Activated effector memory CD4-positive, alpha-beta T cell treated with anti-CD3 and anti-CD28 coated beads, Interleukin-2, amount 50 U/mL, for 16 hours (primary cell): Measurements from ENCODE around the gene PLIN5.
"Not testable (repeated sequence)": the region's sequence is repeated elsewhere in the genome, so short reads cannot be mapped to it uniquely, and the experiment has no call there.

ENCODE experiments used
- DNase-seq: peaks from one replicate; pipeline ENCODE4 v3.0.0-alpha.2; 2020

PLIN5 gene

DNA sequence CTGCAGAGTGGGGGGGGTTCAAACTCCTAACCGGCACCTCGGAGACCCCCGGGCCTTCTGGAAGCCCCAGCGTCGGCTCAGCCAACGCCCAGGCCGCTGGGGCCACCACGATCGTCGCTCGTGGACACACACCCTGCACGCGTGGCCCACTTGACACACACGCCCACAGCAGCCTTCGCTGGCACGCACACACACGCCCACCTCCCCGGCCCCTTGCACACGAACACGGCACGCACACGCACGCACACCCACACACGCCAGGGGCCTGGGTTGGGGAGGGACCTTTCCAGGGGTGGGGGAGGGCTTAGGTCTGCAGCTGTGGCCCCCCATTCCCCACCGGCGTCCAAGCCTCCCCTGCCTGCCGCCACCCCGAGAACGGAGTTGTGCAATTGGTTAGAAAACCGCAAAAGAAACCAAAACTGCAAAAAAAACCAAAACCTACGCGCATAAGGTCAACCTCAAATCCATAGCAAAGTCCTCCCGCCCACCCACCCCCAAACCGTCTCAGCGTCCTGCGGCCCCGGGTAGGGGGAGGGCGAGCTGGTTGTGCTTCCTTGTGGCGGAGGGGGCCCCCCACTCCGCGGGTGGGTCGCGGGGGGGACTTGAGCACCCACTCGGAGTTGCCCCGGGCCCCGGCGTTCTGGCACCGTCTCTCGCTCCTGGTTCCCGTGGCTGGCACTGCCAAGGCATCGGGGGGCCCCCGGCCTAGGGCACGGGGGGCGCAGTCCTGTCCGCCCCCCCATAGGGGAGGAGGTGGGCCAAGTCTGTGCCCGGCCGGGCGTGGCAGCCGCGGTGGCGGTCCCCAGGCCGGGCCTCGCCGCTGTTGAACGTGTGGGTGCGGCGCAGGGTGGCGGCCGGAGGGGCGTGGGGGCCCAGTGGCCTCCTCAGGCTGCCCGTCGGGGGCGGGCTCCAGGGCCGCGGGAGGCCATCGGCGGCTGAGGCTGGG lies 8.1 kb upstream of the PLIN5 start:
- DNase-seq: no peak

- not testable (repeated sequence) for DNase-seq
Observed at GRCh38 chr19:4541806-4542145, 6.8 kb upstream of the PLIN5 start.

GRCh38 chr19:4541114-4541805 lies 6.2 kb upstream of the PLIN5 start:
- DNase-seq: no peak

DNA sequence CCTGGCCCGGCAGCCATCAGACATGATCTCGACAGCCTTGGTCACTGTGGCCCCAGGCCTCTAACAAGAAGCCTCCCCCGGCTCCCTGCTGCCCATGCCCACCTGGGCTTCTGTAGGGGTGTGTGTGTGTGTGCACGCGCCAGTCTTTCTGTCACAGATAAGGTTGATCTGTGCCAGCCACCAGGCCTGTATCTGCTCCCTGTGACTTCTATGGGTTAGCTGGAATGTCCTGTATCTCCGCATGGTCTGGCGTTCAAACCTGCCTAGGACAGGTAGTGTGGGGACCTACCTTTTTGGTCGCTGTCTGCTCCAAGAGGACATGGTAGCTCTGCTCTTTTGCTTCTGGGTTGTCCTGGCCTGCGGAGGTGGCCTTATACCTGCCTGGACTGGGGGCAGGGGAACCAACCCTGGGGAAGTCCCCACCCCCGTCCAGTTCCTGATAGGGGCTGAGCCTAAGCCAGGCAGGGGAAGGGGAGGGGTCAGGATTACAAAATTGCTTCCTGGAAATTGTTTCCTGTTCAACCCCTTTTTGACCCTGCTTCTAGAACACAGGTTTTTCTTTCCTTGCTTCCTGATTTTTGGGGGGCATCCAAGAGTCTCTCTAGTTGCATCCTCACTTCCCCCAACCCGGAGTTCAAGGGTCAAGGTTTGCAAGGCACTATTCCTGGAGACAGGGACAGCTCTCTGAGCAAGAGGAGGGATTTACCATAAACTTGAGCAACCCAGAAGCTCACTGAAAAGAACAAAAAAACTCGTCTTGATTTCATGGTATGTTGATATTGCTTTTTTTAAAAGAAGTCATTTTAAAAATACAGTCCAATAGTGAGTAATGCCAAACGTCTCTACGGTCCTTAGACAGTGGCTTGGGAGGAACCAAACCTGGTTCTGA lies 4.9 kb upstream of the PLIN5 start, which contains the start of gene LRG1:
TSS of gene LRG1 (minus strand) at position 344 of the 889 bp plus-strand sequence. CDS start at position 321, 23 bp downstream.
- DNase-seq: peak; percentile 71

GRCh38 chr19:4539169-4539692 lies 4.2 kb upstream of the PLIN5 start:
- no peak for DNase-seq

GRCh38 chr19:4538601-4538954 lies 3.6 kb upstream of the PLIN5 start:
- DNase-seq: no peak

DNA sequence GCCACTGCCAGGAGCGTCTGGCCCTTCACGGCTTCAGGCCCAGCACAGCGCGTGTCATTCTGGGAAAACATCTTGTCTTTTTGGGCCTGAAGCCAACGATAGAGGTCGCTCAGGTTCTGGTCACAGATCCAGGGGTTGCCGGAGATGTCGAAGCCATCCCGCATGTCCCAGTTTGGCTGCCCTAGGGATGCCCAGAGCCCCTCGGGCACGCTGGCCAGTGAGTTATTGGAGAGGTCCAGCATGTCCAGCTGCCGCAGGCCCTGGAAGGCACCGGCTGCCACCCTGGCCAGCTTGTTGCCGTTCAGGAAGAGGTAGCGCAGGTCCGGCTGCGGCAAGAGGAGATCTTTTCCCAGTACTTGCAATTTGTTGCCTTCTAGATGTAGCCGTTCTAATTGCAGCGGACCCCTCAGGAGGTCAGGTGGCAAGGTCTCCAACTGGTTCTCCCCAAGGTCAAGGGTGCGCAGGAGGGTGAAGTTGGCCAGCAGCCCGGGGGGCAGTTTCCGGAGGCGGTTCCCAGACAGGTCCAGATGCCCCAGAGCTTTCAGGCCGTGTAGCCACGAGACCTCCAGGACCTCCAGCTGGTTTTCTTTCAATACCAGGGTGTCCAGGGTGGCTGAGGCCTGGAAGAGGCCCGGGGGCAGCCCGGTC lies 3.1 kb upstream of the PLIN5 start:
- no peak for DNase-seq

DNA sequence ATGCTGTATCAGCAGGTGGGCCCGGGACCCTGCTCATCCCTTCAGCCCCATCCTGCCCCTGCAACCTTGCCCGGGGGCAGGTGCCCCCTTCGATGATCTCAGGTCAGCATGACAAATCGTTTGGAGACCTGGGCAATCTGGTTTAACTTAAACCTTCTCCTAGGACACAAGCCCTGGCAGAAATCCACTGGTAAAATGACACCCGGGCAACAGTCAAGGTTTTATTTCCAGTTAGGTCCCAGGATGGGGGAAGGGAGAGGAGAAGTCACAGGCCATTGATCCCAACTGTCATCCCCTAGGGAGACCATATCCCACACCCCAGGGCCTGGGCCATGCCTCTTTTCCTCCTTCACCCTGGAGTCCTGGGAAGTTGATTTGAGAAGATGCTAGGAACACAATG lies 1.8 kb upstream of the PLIN5 start:
- no peak for DNase-seq

DNA sequence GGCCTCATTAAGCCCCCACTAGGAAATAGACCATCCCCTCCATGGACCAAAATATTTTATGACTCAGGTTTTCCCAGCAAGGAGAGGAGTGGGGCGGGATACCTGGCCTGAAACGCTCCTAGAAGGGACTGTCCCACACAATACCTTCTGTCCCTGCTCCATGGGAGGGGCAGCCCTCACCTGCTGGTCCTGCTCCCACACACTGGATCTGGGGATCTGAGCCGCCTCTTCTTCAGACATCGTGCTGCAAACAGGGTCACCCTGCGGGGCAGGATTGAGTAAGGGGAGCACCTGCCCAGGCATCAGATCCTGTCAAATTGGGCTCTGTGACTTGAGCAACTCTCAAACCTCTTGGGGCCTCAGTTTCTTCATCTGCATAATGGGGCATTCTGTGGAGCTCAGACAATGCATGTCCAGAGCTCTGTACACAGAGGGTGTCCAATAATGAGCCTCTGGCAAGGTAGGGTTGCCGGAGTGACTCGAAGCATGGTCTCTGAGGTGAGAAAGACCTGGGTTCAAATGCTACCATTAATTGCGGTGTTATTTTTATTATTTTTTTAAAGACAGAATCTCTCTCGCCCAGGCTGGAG lies 1.1 kb downstream of the PLIN5 start:
- DNase-seq: no peak

DNA sequence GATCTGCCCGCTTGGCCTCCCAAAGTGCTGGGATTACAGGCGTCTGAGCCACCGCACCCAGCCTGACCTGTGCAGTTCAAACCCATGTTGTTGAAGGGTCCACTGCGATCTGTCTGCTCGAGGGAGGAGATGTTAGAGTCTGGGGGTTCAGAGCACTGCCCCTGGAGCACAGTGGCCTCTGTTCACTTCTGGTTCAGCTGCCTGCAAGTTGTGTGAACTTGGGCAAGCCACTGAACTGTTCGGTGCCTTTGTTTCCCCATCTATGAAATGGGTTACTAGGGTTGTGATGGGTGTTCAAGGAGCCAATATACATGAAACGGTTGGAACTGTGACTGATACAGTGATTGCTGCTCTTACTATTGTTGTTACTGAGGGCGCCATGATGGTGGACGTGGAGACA lies 1.7 kb downstream of the PLIN5 start:
- DNase-seq: no peak

DNA sequence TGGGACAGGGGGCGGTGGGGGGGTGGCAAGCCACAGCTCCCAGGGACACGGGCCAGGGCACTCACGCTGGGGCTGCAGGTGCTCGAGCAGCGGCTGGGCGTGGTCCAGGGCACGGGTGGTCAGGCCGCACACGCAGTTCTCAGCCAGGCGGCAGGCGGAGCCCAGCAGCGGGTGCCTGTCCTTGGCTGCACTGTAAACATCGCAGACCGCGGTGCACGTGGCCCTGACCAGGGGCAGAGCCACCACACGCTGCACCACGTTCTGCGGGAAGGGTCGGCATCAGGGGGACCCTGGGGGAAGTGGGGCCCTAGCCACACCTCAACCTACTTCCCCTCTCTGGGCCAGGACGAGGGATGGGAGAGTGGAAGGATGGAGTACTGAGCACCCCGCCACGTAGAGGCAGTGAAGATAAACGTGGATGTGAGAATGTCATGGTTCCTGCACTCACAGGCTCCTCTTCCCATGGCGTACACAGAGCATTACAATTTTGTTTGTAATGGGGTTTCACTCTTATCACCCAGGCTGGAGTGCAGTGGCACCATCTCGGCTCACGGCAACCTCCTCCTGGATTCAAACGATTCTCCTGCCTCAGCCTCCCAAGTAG lies 3.4 kb downstream of the PLIN5 start:
- DNase-seq: no peak

DNA sequence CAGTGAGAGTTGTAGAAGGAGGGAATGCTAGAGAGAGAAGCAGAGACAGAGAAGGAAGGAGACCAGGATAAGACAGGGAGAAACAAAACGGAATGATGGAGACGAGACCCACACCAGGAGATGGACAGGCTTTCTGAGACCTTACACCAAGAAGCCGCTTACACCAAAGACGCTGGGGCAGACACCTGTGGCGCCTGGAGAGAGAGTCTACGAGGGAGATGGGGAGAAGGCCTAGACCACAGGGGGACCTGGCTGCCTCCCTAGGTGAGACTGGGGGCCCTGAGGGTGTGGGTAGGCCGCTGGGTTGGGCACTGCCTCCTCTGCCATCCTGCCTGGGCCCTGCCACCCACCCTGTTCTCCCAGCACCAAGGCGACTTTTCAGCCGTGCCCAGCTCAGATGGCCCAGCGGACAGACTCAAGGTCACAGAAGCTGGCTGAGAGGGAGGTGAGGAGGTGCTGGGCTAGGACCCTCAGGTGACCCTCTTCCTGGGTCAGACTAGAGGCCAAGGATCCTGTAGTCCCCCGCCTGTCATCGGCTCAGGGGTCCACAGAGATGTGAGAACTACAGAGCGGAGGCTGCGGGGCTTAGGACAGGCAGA lies 5.0 kb downstream of the PLIN5 start:
- no peak for DNase-seq

- no peak for DNase-seq
Observed at GRCh38 chr19:4528843-4529242, 6.2 kb downstream of the PLIN5 start.

DNA sequence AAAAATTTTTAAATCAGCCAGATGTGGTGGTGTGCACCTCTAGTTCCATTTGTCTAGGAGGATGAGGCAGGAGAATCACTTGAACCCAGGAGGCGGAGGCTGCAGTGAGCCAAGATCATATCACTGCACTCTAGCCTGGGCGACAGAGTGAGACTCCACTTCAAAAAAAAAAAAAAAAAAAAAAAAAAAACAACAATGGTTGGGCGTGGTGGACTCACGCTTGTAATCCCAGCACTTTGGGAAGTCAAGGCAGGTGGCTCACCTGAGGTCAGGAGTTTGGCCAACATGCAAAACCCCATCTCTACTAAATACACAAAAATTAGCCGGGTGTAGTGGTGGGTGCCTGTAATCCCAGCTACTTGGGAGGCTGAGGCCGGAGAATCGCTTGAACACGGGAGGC lies 7.6 kb downstream of the PLIN5 start:
- DNase-seq: not testable (repeated sequence)

DNA sequence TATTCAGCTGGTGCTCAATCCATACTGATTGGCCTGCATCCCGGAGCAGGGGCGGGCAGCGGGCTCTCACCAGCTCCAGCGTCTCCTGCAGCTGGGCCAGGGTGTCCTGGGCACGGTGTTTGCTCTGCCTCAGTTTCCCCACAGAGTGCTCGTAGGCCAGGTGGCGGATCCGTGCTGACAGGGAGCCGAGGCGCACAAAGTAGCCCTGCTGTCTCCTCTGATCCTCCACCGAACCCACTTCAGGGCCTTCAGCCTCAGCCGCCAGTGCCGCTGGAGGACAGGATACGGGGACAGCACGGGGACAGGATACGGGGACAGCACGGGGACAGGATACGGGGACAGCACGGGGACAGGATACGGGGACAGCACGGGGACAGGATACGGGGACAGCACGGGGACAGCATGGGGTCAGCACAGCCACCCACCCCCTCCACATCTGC lies 9.4 kb downstream of the PLIN5 start:
- no peak for DNase-seq

DNA sequence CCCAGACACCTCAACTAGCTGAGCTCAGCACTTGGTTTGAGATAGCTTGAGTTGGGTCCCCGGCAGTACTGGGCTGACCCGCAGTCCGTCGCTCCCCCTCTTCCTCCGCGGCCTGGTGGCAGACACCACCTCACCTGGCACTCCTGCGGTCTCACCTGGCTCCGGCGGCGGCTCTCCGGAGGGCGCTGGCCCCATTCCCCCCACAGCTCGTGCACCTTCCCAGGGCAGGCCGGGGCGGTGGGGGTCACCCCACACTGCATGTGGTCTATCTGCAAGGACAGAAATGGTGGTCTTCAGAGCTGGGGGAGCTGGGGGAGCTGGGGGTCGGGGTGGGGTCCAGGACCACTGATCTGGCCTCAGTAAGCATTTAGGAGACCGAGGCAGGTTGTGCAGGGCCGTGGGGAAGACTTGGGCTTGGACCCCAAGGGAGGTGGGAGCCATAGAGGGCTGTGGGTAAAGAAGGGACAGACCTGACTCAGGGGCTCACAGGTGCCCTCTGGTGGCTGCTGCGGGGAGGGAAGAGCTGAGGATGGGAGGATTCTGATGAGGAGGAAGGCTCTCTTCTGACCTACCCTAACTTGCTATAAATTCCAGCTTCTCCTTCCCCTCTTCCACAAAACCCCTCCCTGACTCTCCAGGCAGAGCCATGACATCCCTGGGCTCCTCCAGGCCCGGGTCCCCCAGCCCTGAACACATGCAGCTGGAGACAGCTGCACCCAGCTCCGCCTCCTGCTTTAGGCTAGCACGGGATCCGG lies 10.0 kb downstream of the PLIN5 start:
- DNase-seq: peak; percentile 88

DNA sequence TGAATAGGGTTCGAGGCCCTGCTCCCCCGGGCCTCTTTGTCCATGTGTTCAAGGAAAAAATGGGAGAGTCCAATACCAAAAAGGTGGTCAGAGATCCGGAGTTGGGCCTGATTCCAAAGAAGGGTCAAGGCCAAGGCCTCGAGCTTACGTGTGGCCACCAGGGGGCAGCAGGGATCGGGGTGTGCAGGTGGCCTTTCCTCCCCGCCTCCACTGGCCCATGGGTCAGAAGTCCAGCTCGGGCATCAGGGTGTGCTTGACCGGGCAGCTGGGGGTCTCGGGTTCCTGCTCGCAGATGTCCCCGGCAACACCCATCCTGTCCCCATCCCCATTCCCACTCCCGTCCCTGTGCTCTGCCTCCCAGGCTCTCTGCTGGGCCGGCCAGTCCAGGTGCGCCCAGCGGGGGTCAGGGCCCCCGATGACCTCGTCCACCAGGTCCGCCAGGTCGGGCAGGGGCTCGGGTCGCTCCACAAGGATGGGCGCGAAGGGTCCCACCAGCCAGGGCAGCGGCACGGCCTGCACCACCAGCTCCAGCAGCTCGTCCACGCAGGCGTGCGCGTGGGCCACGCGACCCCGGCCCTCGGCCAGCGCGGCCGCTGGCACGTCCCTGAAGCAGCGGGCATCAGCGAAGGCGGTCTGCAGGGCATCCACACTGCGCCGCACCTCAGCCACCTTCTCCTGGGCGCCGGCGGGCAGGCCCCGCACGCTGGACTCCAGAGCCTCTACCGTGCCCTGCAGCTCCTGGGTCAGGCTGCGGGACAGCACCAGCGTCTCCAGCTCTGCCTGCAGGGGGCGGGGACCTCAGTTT lies 11.5 kb downstream of the PLIN5 start:
- DNase-seq: peak; percentile 74

DNA sequence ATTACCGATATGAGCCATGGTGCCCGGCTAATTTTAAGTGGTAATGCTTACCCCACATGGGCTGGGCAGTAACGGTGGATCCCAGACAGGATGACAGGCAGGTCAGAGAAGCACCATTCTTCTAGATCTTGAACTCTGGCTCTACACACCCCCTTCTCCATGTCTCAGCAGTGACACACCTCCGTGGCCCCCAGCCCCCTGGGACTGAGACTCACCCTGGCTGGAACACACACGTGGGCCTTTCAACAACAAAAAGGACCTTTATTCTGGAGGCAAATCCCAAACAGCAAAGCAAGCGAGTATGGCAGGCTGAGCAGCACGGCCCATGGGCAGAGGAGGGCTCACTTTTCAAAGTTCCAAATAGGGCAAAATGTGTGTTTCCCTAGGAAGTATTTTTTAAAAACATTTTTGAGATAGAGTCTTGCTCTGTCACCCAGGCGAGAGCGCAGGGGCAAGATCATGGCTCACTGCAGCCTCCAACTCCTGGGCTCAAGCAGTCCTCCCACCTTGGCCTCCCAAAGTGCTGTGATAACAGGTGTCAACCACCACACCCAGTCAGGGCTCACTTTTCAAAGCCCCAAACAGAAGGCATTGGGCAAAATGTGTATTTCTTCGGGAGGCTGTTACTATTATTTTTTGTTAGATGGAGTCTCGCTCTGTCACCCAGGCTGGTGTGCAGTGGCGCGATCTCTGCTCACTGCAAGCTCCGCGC lies 12.6 kb downstream of the PLIN5 start:
- no peak for DNase-seq

DNA sequence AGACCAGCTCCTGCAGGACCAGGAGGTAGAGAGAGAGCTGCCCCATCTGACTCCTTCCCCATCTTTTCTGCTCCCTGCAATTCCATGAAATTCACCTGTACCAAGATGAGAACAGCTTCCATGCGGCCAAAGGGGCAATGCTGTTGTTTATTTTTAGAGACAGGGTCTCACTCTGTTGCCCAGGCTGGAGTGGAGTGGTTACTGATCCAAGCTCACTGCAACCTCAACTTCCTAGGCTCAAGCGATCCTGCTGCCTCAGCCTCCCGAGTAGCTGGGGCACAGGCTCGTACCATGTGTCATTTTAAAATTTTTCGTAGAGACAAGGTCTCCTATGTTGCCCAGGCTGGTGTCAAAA lies 13.2 kb downstream of the PLIN5 start:
- no peak for DNase-seq
